Neural progenitor cell (in vitro differentiated cells): ENCODE results near the gene ZIC4. TPM values are rescaled to one million over a fixed set of nuclear protein-coding genes. Genes with fewer than 3 reads are reported as not detected.

Source experiments
- DNase-seq: peaks from one replicate; pipeline ENCODE4 v3.0.0-alpha.2; 2016; ENCODE audit warnings: low spot score
- H2AFZ ChIP-seq: fragments of 200-600 bp; sonication (generic); replicated peaks from 2 replicates; pipeline ENCODE4 v1.6.1; 2016; ENCODE audit warnings: antibody characterized with exemption
- H3F3A ChIP-seq: fragments of 200-600 bp; sonication (generic); 2 replicates; pipeline ENCODE4 v1.6.1; 2016; ENCODE audit warnings: antibody characterized with exemption, low read depth
- H3K27ac ChIP-seq: fragments of 200-600 bp; sonication (generic); 2 replicates; pipeline ENCODE4 v1.5.1; 2016; ENCODE audit warnings: mild to moderate bottlenecking
- H3K27me3 ChIP-seq: fragments of 200-600 bp; sonication (generic); 2 replicates; pipeline ENCODE4 v1.6.1; 2016; ENCODE audit warnings: mild to moderate bottlenecking, moderate library complexity
- H3K36me3 ChIP-seq: fragments of 200-600 bp; sonication (generic); 2 replicates; pipeline ENCODE4 v1.5.1; 2016
- H3K4me1 ChIP-seq: fragments of 200-600 bp; sonication (generic); 2 replicates; pipeline ENCODE4 v1.6.1; 2016; ENCODE audit warnings: mixed run types
- H3K4me2 ChIP-seq: fragments of 200-600 bp; sonication (generic); 2 replicates; pipeline ENCODE4 v1.6.1; 2016
- H3K4me3 ChIP-seq: fragments of 200-600 bp; sonication (generic); 2 replicates; pipeline ENCODE4 v1.5.1; 2016
- H3K79me2 ChIP-seq: fragments of 200-600 bp; sonication (generic); 2 replicates; pipeline ENCODE4 v1.6.1; 2016; ENCODE audit warnings: low read depth
- H3K9ac ChIP-seq: fragments of 200-600 bp; sonication (generic); 2 replicates; pipeline ENCODE4 v1.6.1; 2016
- H3K9me3 ChIP-seq: fragments of 200-600 bp; sonication (generic); 2 replicates; pipeline ENCODE4 v1.5.1; 2016; ENCODE audit warnings: low read depth
- H4K20me1 ChIP-seq: fragments of 200-600 bp; sonication (generic); 2 replicates; pipeline ENCODE4 v1.6.1; 2016; ENCODE audit warnings: low read depth
- H3K27ac Mint-ChIP-seq: 3 replicates; pipeline ENCODE4 v1.8.0; 2021; ENCODE audit warnings: mixed read lengths
- H3K27me3 Mint-ChIP-seq: 2 replicates; pipeline ENCODE4 v1.8.0; 2022; ENCODE audit warnings: low read depth, mild to moderate bottlenecking, inconsistent platforms, moderate library complexity, mixed read lengths; ENCODE audit not compliant: insufficient read depth
- H3K36me3 Mint-ChIP-seq: 3 replicates; pipeline ENCODE4 v1.8.0; 2021; ENCODE audit warnings: mixed read lengths
- H3K4me1 Mint-ChIP-seq: 3 replicates; pipeline ENCODE4 v1.8.0; 2021; ENCODE audit warnings: mixed read lengths
- H3K4me3 Mint-ChIP-seq: 3 replicates; pipeline ENCODE4 v1.8.0; 2021; ENCODE audit warnings: mild to moderate bottlenecking, moderate library complexity, mixed read lengths
- H3K9me3 Mint-ChIP-seq: 3 replicates; pipeline ENCODE4 v1.8.0; 2020; ENCODE audit warnings: mixed read lengths
- EZH2 ChIP-seq: fragments of 200-600 bp; sonication (generic); IDR thresholded peaks from 2 replicates; pipeline ENCODE4 v1.6.1; 2017; ENCODE audit warnings: antibody characterized with exemption, mild to moderate bottlenecking, moderate library complexity
- EZH2phosphoT487 ChIP-seq: fragments of 200-600 bp; sonication (generic); IDR thresholded peaks from 2 replicates; pipeline ENCODE4 v1.6.1; 2017; ENCODE audit warnings: antibody characterized with exemption
- total RNA-seq: library from RNA; depleted of rRNA; stranded (reverse); fragments of >200 nt; gene quantifications from 2 replicates; pipeline ENCODE4 v1.2.3, GENCODE V29; 2015; ENCODE audit warnings: low replicate concordance
- TF ChIP-seq, protein P1 (sequence below): fragments of 200-600 bp; sonication (generic); IDR thresholded peaks from 2 replicates; pipeline ENCODE4 v1.5.1; 2017; ENCODE audit warnings: antibody characterized with exemption, mild to moderate bottlenecking

Gene ZIC4
- total RNA-seq = 0.25 and 0.64 TPM in 2 replicates

DNA sequence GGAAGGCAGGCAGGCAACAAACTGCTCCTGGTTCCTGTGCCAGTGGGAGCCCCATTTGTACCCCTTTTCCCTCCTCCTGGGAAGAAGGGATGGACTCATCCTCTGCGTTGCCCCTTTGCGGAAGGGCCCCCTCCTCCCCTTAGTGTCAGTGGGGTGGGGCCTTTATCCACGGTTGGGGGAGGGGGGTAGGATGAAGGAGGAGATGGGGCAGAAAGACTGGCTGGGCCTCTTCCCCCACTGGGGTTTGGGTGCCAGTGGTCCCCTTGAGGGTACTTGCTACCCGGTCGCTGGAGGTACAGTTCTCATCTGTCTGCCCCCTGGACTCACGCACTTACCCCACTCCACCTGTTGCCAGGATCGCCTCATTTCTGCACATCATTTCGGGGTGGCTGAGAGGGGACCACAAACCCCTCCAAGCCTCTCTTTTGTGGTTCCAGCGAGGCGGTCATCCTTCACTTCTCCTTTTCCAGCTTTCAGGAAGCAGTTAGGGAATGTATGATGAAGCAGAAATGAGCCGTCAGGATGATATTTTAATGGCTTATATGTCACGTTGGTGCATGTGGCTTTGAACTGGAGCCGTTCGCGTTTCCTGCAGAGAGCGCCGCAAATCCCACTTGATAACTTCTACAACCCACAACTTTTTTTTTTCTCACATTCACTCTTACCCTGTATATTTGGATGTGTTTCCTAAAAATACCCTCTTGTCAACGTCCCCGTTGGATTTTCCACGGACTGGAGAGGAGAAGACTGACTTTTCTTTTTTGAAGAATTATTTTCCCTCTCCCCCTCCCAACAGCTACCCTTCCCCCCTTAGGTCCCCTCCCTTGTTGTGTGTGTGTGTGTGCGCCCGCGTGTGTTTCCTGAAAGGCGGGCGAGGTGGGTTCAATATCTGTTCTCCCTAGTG lies at the start of gene ZIC4:
Gene ZIC4, minus strand, starts transcription at position 516 of the 904 bp plus-strand sequence. CDS start 3,746 bp downstream, outside the sequence.
- H3K79me2 ChIP-seq = no peaks in the 10 kb centered on the region
- DNase-seq = peak; percentile 27
- no peak within 1 kb of the TSS for H3K9ac ChIP-seq
- peaks cover 83% of the 10 kb centered on the region for H4K20me1 ChIP-seq
- Mint-ChIP-seq H3K9me3 (peaks cover 8% of the 10 kb centered on the region), H3K36me3 (peaks cover 31% of the 10 kb centered on the region), H3K4me1 (peaks cover 66% of the 10 kb centered on the region), H3K27ac (peak within 1 kb of the TSS; percentile 100), H3K27me3 (peaks cover 39% of the 10 kb centered on the region), H3K4me3 (peak within 1 kb of the TSS; percentile 99)
- no peak within 1 kb of the TSS for H2AFZ ChIP-seq
- peaks cover 100% of the 10 kb centered on the region for H3K27me3 ChIP-seq
- no peaks in the 10 kb centered on the region for H3K9me3 ChIP-seq
- H3K36me3 ChIP-seq = no peaks in the 10 kb centered on the region
- peak within 1 kb of the TSS; percentile 37 for H3K4me3 ChIP-seq
- peaks cover 25% of the 10 kb centered on the region for H3K4me1 ChIP-seq
- peak within 1 kb of the TSS; percentile 67 for H3K4me2 ChIP-seq
- TF ChIP-seq EZH2phosphoT487 (no peak), EZH2 (peak; percentile 0)
- H3K27ac ChIP-seq = no peak within 1 kb of the TSS
- peaks cover 39% of the 10 kb centered on the region for H3F3A ChIP-seq

DNA sequence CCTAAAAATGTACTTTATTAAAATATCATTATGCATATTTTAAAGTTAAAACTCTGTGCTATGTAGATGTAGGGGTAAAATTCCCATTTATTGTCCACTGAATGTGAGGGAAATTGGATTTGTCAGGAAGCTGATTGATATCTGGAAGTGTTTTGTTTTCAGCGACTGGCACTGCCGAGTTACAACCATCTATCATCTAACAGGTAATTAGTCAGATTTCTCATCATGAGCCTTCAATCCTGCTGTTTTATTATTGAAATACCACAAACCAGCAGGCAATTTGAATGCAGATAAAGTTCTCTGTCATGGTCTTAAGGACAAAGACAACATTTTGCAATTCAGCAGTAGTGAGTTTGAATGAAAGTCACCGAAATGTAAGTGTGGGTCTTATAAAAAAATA lies 43.3 kb upstream of the ZIC4 start:
- Histone ChIP-seq H3K27ac (no peak overlapping the region), H3K4me3 (no peak overlapping the region), H3K9me3 (no peaks in the 10 kb centered on the region), H2AFZ (no peak overlapping the region), H3F3A (no peaks in the 10 kb centered on the region), H3K79me2 (no peaks in the 10 kb centered on the region), H3K9ac (no peak overlapping the region), H3K27me3 (no peaks in the 10 kb centered on the region), H4K20me1 (no peaks in the 10 kb centered on the region), H3K4me1 (no peaks in the 10 kb centered on the region), H3K36me3 (no peaks in the 10 kb centered on the region), H3K4me2 (no peak overlapping the region)
- Mint-ChIP-seq H3K4me3 (no peak overlapping the region), H3K9me3 (peaks cover 3% of the 10 kb centered on the region), H3K27ac (no peak overlapping the region), H3K36me3 (peaks cover 8% of the 10 kb centered on the region), H3K27me3 (peaks cover 3% of the 10 kb centered on the region), H3K4me1 (peaks cover 7% of the 10 kb centered on the region)
- no peak for DNase-seq
- no peak for TF ChIP-seq EZH2
- TF ChIP-seq, protein P1, sequence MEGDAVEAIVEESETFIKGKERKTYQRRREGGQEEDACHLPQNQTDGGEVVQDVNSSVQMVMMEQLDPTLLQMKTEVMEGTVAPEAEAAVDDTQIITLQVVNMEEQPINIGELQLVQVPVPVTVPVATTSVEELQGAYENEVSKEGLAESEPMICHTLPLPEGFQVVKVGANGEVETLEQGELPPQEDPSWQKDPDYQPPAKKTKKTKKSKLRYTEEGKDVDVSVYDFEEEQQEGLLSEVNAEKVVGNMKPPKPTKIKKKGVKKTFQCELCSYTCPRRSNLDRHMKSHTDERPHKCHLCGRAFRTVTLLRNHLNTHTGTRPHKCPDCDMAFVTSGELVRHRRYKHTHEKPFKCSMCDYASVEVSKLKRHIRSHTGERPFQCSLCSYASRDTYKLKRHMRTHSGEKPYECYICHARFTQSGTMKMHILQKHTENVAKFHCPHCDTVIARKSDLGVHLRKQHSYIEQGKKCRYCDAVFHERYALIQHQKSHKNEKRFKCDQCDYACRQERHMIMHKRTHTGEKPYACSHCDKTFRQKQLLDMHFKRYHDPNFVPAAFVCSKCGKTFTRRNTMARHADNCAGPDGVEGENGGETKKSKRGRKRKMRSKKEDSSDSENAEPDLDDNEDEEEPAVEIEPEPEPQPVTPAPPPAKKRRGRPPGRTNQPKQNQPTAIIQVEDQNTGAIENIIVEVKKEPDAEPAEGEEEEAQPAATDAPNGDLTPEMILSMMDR = no peak
- TF ChIP-seq EZH2phosphoT487 = no peak

DNA sequence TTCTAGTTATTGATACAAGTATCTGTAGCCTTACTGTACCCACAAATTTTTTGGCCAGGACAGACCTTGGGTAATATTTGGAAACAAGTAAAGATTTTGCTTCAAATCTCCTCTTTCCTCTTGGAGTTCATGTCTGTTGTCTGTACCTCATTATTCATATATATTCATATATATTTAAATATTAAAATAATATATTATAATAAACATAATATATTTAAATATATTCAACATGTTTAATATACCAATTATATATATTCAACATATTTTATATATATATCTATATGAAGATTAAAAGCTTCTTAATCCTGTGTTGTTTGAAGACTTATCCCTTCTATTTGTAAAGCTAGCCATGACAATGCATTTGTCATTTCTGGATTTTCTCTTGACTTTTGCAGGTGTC lies 40.9 kb upstream of the ZIC4 start:
- no peak for DNase-seq
- H3K4me3 ChIP-seq = no peak overlapping the region
- Mint-ChIP-seq H3K36me3 (peaks cover 27% of the 10 kb centered on the region), H3K4me3 (no peak overlapping the region), H3K9me3 (peaks cover 6% of the 10 kb centered on the region), H3K27me3 (peaks cover 2% of the 10 kb centered on the region), H3K27ac (no peak overlapping the region), H3K4me1 (peaks cover 7% of the 10 kb centered on the region)
- no peak overlapping the region for H3K4me2 ChIP-seq
- H3K9ac ChIP-seq = no peak overlapping the region
- no peaks in the 10 kb centered on the region for H3K36me3 ChIP-seq
- H3K79me2 ChIP-seq = no peaks in the 10 kb centered on the region
- H3F3A ChIP-seq = no peaks in the 10 kb centered on the region
- H3K9me3 ChIP-seq = no peaks in the 10 kb centered on the region
- no peak overlapping the region for H2AFZ ChIP-seq
- H4K20me1 ChIP-seq = no peaks in the 10 kb centered on the region
- no peaks in the 10 kb centered on the region for H3K27me3 ChIP-seq
- no peak overlapping the region for H3K27ac ChIP-seq
- H3K4me1 ChIP-seq = no peaks in the 10 kb centered on the region
- TF ChIP-seq EZH2phosphoT487 = no peak
- TF ChIP-seq, protein P1 = no peak
- no peak for TF ChIP-seq EZH2

DNA sequence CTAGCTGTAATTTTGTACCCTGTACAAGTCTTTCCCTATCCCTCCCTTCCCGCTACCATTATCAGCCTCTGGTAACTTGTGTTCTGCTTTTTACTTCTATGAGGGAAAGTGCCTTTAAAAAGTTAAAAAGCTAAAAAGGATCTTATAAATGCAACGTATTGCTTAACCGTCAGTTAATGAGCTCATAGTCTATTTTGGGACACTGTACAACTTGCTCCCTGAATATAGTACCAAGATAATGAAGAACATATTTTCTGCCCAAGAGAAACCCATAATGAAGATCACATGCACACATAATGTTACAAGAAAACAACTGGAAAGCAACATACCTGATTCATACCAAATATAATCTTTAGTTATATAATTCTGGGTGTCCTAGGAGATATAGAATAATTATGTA lies 25.4 kb upstream of the ZIC4 start:
- no peaks in the 10 kb centered on the region for H3K36me3 ChIP-seq
- H3K27me3 ChIP-seq = peaks cover 47% of the 10 kb centered on the region
- no peak overlapping the region for H3K4me2 ChIP-seq
- no peak for DNase-seq
- no peak overlapping the region for H3K27ac ChIP-seq
- peaks cover 17% of the 10 kb centered on the region for H3K4me1 Mint-ChIP-seq
- peaks cover 2% of the 10 kb centered on the region for H3K27me3 Mint-ChIP-seq
- TF ChIP-seq, protein P1 = no peak
- TF ChIP-seq EZH2phosphoT487 = no peak
- no peak for TF ChIP-seq EZH2
- H3K27ac Mint-ChIP-seq = no peak overlapping the region
- no peaks in the 10 kb centered on the region for H3K4me1 ChIP-seq
- no peak overlapping the region for H2AFZ ChIP-seq
- peaks cover 35% of the 10 kb centered on the region for H3K36me3 Mint-ChIP-seq
- no peaks in the 10 kb centered on the region for H4K20me1 ChIP-seq
- H3K4me3 Mint-ChIP-seq = no peak overlapping the region
- no peak overlapping the region for H3K4me3 ChIP-seq
- no peaks in the 10 kb centered on the region for H3K79me2 ChIP-seq
- no peaks in the 10 kb centered on the region for H3F3A ChIP-seq
- H3K9me3 ChIP-seq = no peaks in the 10 kb centered on the region
- no peak overlapping the region for H3K9ac ChIP-seq
- peaks cover 13% of the 10 kb centered on the region for H3K9me3 Mint-ChIP-seq
